WTC11 (cell line): ENCODE data around the gene RPS6KA5. TPM values are rescaled to one million over a fixed set of nuclear protein-coding genes. Genes with fewer than 3 reads are reported as not detected.
"Not testable (repeated sequence)": the region's sequence is repeated elsewhere in the genome, so short reads cannot be mapped to it uniquely, and the experiment has no call there.

ENCODE experiments used
- ATAC-seq: fragments of 200-7000 bp; cut with Tn5 transposase; 2 replicates; pipeline ENCODE4 v1.10.0; 2021; ENCODE audit warnings: mild to moderate bottlenecking, moderate library complexity
- CTCF ChIA-PET: fragments of 300-600 bp; sonication (Branson Sonifier 250); formaldehyde crosslinking; loops from one replicate; lab custom pipeline; 2021; ENCODE audit warnings: antibody characterized with exemption; lab: Charles Lee
- POLR2A ChIA-PET: fragments of 350-600 bp; sonication (Branson Sonifier 250); formaldehyde crosslinking; loops from one replicate; lab custom pipeline; 2021; ENCODE audit warnings: antibody characterized with exemption; lab: Charles Lee
- DNase-seq: peaks from one replicate; pipeline ENCODE4 v3.0.0; 2021; ENCODE audit warnings: low spot score
- H3K27ac Mint-ChIP-seq: 2 replicates; pipeline ENCODE4 v1.8.0; 2021; ENCODE audit warnings: mixed read lengths
- H3K27me3 Mint-ChIP-seq: 2 replicates; pipeline ENCODE4 v1.8.0; 2021; ENCODE audit warnings: low read depth, mild to moderate bottlenecking, moderate library complexity, mixed read lengths
- H3K36me3 Mint-ChIP-seq: 2 replicates; pipeline ENCODE4 v1.8.0; 2021; ENCODE audit warnings: mixed read lengths
- H3K4me1 Mint-ChIP-seq: 2 replicates; pipeline ENCODE4 v1.8.0; 2022; ENCODE audit warnings: mixed read lengths
- H3K4me3 Mint-ChIP-seq: 2 replicates; pipeline ENCODE4 v1.8.0; 2021; ENCODE audit warnings: mild to moderate bottlenecking, moderate library complexity, mixed read lengths
- H3K9me3 Mint-ChIP-seq: 2 replicates; pipeline ENCODE4 v1.8.0; 2021; ENCODE audit warnings: mixed read lengths
- AR ChIP-seq: fragments of 250-450 bp; sonication (Bioruptor Pico); IDR thresholded peaks from 2 replicates; pipeline ENCODE4 v1.9.0; 2021; ENCODE audit warnings: mild to moderate bottlenecking
- CDX4 ChIP-seq: fragments of 250-450 bp; sonication (Bioruptor Pico); IDR thresholded peaks from 2 replicates; pipeline ENCODE4 v1.9.0; 2021; ENCODE audit warnings: moderate library complexity, mild to moderate bottlenecking, inconsistent platforms, borderline replicate concordance
- CREM ChIP-seq: sonication (generic); formaldehyde crosslinking; IDR thresholded peaks from 2 replicates; pipeline ENCODE4 v1.8.1; 2022; ENCODE audit warnings: mild to moderate bottlenecking, missing genetic modification reagents, moderate library complexity
- EMX1 ChIP-seq: fragments of 250-450 bp; sonication (Bioruptor Pico); IDR thresholded peaks from 2 replicates; pipeline ENCODE4 v1.8.0; 2021; ENCODE audit warnings: mild to moderate bottlenecking
- ESRRA ChIP-seq: sonication (generic); formaldehyde crosslinking; IDR thresholded peaks from 2 replicates; pipeline ENCODE4 v1.8.1; 2022; ENCODE audit warnings: mild to moderate bottlenecking, missing genetic modification reagents, borderline replicate concordance
- ETV6 ChIP-seq: sonication (generic); formaldehyde crosslinking; IDR thresholded peaks from 2 replicates; pipeline ENCODE4 v1.8.1; 2022; ENCODE audit warnings: mild to moderate bottlenecking, missing genetic modification reagents
- FOXP4 ChIP-seq: sonication (generic); formaldehyde crosslinking; IDR thresholded peaks from 2 replicates; pipeline ENCODE4 v1.8.0; 2022; ENCODE audit warnings: mild to moderate bottlenecking, missing genetic modification reagents
- IRF2 ChIP-seq: sonication (generic); formaldehyde crosslinking; IDR thresholded peaks from 2 replicates; pipeline ENCODE4 v1.8.0; 2022; ENCODE audit warnings: low read depth, missing genetic modification reagents, borderline replicate concordance
- MXD4 ChIP-seq: fragments of 250-450 bp; sonication (Bioruptor Pico); IDR thresholded peaks from 2 replicates; pipeline ENCODE4 v1.8.0; 2021; ENCODE audit warnings: mild to moderate bottlenecking, moderate library complexity, borderline replicate concordance
- NFATC4 ChIP-seq: fragments of 250-450 bp; sonication (Bioruptor Pico); IDR thresholded peaks from 2 replicates; pipeline ENCODE4 v1.9.0; 2021; ENCODE audit warnings: mild to moderate bottlenecking
- PRDM15 ChIP-seq: sonication (generic); formaldehyde crosslinking; IDR thresholded peaks from 2 replicates; pipeline ENCODE4 v1.8.0; 2022; ENCODE audit warnings: missing genetic modification reagents
- PRRX2 ChIP-seq: fragments of 250-450 bp; sonication (Bioruptor Pico); IDR thresholded peaks from 2 replicates; pipeline ENCODE4 v1.8.0; 2021; ENCODE audit warnings: mild to moderate bottlenecking
- SMAD3 ChIP-seq: sonication (generic); formaldehyde crosslinking; IDR thresholded peaks from 2 replicates; pipeline ENCODE4 v1.8.0; 2022; ENCODE audit warnings: missing genetic modification reagents, mild to moderate bottlenecking, borderline replicate concordance
- USF1 ChIP-seq: sonication (generic); formaldehyde crosslinking; IDR thresholded peaks from 2 replicates; pipeline ENCODE4 v1.8.0; 2022; ENCODE audit warnings: mild to moderate bottlenecking, missing genetic modification reagents
- USF2 ChIP-seq: sonication (generic); formaldehyde crosslinking; IDR thresholded peaks from 2 replicates; pipeline ENCODE4 v1.8.1; 2023; ENCODE audit warnings: mild to moderate bottlenecking, missing genetic modification reagents, moderate library complexity
- ZNF317 ChIP-seq: sonication (generic); formaldehyde crosslinking; IDR thresholded peaks from 2 replicates; pipeline ENCODE4 v1.8.1; 2023; ENCODE audit warnings: low read depth, mild to moderate bottlenecking, moderate library complexity, missing genetic modification reagents, borderline replicate concordance
- ZNF423 ChIP-seq: fragments of 250-450 bp; sonication (Bioruptor Pico); IDR thresholded peaks from 2 replicates; pipeline ENCODE4 v2.1.2; 2022; ENCODE audit warnings: mild to moderate bottlenecking, moderate library complexity
- ZNF425 ChIP-seq: fragments of 250-450 bp; sonication (Bioruptor Pico); conservative IDR thresholded peaks from 2 replicates; pipeline ENCODE4 v1.9.0; 2021; ENCODE audit warnings: mild to moderate bottlenecking
- total RNA-seq: library from RNA; stranded (reverse); gene quantifications from 3 replicates; pipeline ENCODE4 v1.2.3, GENCODE V29; 2021

RPS6KA5 gene
- total RNA-seq, 1 experiment from 2014 or later: 5.2 TPM

- Mint-ChIP-seq H3K27ac (no peak overlapping the region), H3K4me3 (no peak overlapping the region), H3K27me3 (no peaks in the 10 kb centered on the region), H3K36me3 (no peaks in the 10 kb centered on the region), H3K9me3 (no peaks in the 10 kb centered on the region), H3K4me1 (no peaks in the 10 kb centered on the region)
- no peak for DNase-seq
- no peak for ATAC-seq
- CTCF ChIA-PET: no interaction called here
- POLR2A ChIA-PET: no interaction called here
- TF ChIP-seq CDX4 (CRISPR knock-in tag) (no peak), ZNF423 (CRISPR knock-in tag) (no peak), PRDM15 (CRISPR knock-in tag) (no peak), CREM (CRISPR knock-in tag) (no peak), MXD4 (no peak), USF1 (CRISPR knock-in tag) (no peak), ESRRA (CRISPR knock-in tag) (no peak), FOXP4 (CRISPR knock-in tag) (no peak), ETV6 (no peak), PRRX2 (CRISPR knock-in tag) (no peak), EMX1 (no peak), SMAD3 (no peak)
These were observed 34.7 kb upstream of the RPS6KA5 start for GRCh38 chr14:91095178-91095577.

- no peak for TF ChIP-seq NFATC4
- no peak for TF ChIP-seq AR (CRISPR knock-in tag)
- no peak for TF ChIP-seq USF2 (CRISPR knock-in tag)
- no peak for TF ChIP-seq IRF2
- no peak for TF ChIP-seq USF1 (CRISPR knock-in tag)
- no peak for TF ChIP-seq ZNF317 (CRISPR knock-in tag)
- no peak for TF ChIP-seq ZNF425 (CRISPR knock-in tag)
- Mint-ChIP-seq H3K4me1 (no peaks in the 10 kb centered on the region), H3K27me3 (no peaks in the 10 kb centered on the region), H3K4me3 (no peak overlapping the region), H3K36me3 (no peaks in the 10 kb centered on the region), H3K9me3 (no peaks in the 10 kb centered on the region), H3K27ac (no peak overlapping the region)
- ATAC-seq (no peak), DNase-seq (no peak)
- ChIA-PET CTCF (no interaction called here), POLR2A (no interaction called here)
These were observed 34.3 kb upstream of the RPS6KA5 start for GRCh38 chr14:91094772-91095171.

GRCh38 chr14:91093743-91094472 is 33.5 kb upstream of the RPS6KA5 start:
- H3K27ac Mint-ChIP-seq, DNase-seq, CTCF ChIA-PET, H3K27me3 Mint-ChIP-seq, H3K4me1 Mint-ChIP-seq, POLR2A ChIA-PET, H3K9me3 Mint-ChIP-seq, ATAC-seq, H3K36me3 Mint-ChIP-seq, H3K4me3 Mint-ChIP-seq: not testable (repeated sequence)
